Small intestine (tissue), 7 donors: ENCODE results near the gene TATDN3. TPM values are rescaled to one million over a fixed set of nuclear protein-coding genes. Genes with fewer than 3 reads are reported as not detected.

ENCODE experiments used
- DNase-seq, 2 donors: peaks; one replicate each; pipeline versions ENCODE4 v3.0.0 to v3.0.0-alpha.2; 2013
- FAIRE-seq: peaks from 2 replicates; lab custom pipeline; 2012; peaks lifted over from hg19 to GRCh38; lab: Jason Lieb, UNC
- H3K27ac ChIP-seq, 3 donors: one replicate each; pipeline ENCODE4 v1.5.1; 2013; ENCODE audit warnings: low read length in 2 of 3, mild to moderate bottlenecking in 2 of 3, control low read depth in 1 of 3, inconsistent platforms in 1 of 3, low read depth in 1 of 3, moderate library complexity in 1 of 3
- H3K27me3 ChIP-seq, 3 donors: one replicate each; pipeline ENCODE4 v1.6.1; 2013; ENCODE audit warnings: low read length in 3 of 3, inconsistent platforms in 1 of 3; ENCODE audit not compliant: control insufficient read depth in 3 of 3, insufficient read depth in 3 of 3
- H3K36me3 ChIP-seq, 3 donors: one replicate each; pipeline ENCODE4 v1.6.1; 2013; ENCODE audit warnings: low read length in 3 of 3, inconsistent platforms in 1 of 3, low read depth in 1 of 3, mild to moderate bottlenecking in 1 of 3, moderate library complexity in 1 of 3; ENCODE audit not compliant: control insufficient read depth in 3 of 3, insufficient read depth in 2 of 3
- H3K4me1 ChIP-seq, 3 donors: one replicate each; pipeline ENCODE4 v1.6.1; 2013; ENCODE audit warnings: low read length in 2 of 3, inconsistent platforms in 1 of 3, low read depth in 1 of 3, mild to moderate bottlenecking in 1 of 3, moderate library complexity in 1 of 3; ENCODE audit not compliant: control insufficient read depth in 3 of 3, insufficient read depth in 2 of 3
- H3K4me3 ChIP-seq, 3 donors: one replicate each; pipeline ENCODE4 v1.5.1; 2013; ENCODE audit warnings: low read length in 3 of 3, control low read depth in 1 of 3, inconsistent platforms in 1 of 3, low read depth in 1 of 3, mild to moderate bottlenecking in 1 of 3, moderate library complexity in 1 of 3
- H3K9me3 ChIP-seq, 2 donors: one replicate each; pipeline ENCODE4 v1.6.1; 2013; ENCODE audit warnings: low read depth in 1 of 2, low read length in 1 of 2; ENCODE audit not compliant: control insufficient read depth in 2 of 2, insufficient read depth in 1 of 2
- WGBS, 3 donors: extraction: QIAGEN DNeasy Blood & Tissue Kit; methylation state at CpG; one replicate each; pipeline ENCODE4 v1.1.7; 2013; 5-methylcytosine and 5-hydroxymethylcytosine counted together
- polyA plus RNA-seq, 4 donors: library from polyadenylated mRNA; stranded (reverse) in 3 of 4; unstranded in 1 of 4; fragments of 200-250 nt in 3 of 4; fragments of 120-200 nt in 1 of 4; gene quantifications; one replicate each; pipeline versions ENCODE4 v1.2.1 to v1.2.3, GENCODE V29; 2013
- donor health status: healthy with polysubstance abuse.
- donor health status: control.
- donor health status: control.
- donor health status: Bipolar disorder and iron deficiency.
- donor health status: healthy.

Gene TATDN3
- polyA plus RNA-seq, 4 donors, result 5.6 to 9.9 (median 7.7) TPM

GRCh38 chr1:212805767-212806166 is 14.1 kb downstream of the TATDN3 start:
- Histone ChIP-seq H3K4me3 (no peak overlapping the region), H3K27ac (no peak overlapping the region), H3K36me3 (peaks cover 0 to 6% (median 0%) of the 10 kb centered on the region in 3 donors), H3K4me1 (no peaks in the 10 kb centered on the region), H3K27me3 (no peaks in the 10 kb centered on the region), H3K9me3 (no peaks in the 10 kb centered on the region)
- FAIRE-seq (no peak), DNase-seq (no peak)
- 84 to 93% (median 88%) methylated on average over 3 of the region's 3 CpGs for WGBS, 3 donors

- peak; percentile 62 to 66 for DNase-seq
- 47 to 59% (median 51%) methylated on average over 5 of the region's 5 CpGs for WGBS, 3 donors
- no peak for FAIRE-seq
- Histone ChIP-seq H3K4me1 (peaks cover 0 to 35% (median 0%) of the 10 kb centered on the region in 3 donors), H3K27me3 (no peaks in the 10 kb centered on the region), H3K4me3 (no peak overlapping the region), H3K36me3 (peaks cover 0 to 3% (median 0%) of the 10 kb centered on the region in 3 donors), H3K9me3 (no peaks in the 10 kb centered on the region), H3K27ac (peak overlapping the region in 1 of 3 donors; percentile 4)
Observed at GRCh38 chr1:212814537-212815334, 23.0 kb downstream of the TATDN3 start.

GRCh38 chr1:212816567-212817278 is 25.0 kb downstream of the TATDN3 start:
- FAIRE-seq (no peak), DNase-seq (peak; percentile 80)
- Histone ChIP-seq H3K36me3 (no peaks in the 10 kb centered on the region), H3K4me1 (peaks cover 0 to 37% (median 0%) of the 10 kb centered on the region in 3 donors), H3K27ac (peak overlapping the region in 2 of 3 donors; percentile 4 to 36), H3K9me3 (no peaks in the 10 kb centered on the region), H3K4me3 (no peak overlapping the region), H3K27me3 (no peaks in the 10 kb centered on the region)
- WGBS, 3 donors, result 45 to 69% (median 65%) methylated on average over 3 of the region's 3 CpGs

- 29 to 51% (median 49%) methylated on average over 5 of the region's 5 CpGs for WGBS, 3 donors
- peak in 1 of 2 donors; percentile 30 for DNase-seq
- peak overlapping the region in 1 of 3 donors; percentile 48 for H3K27ac ChIP-seq
Observed at GRCh38 chr1:212819726-212820125, 28.0 kb downstream of the TATDN3 start.

GRCh38 chr1:212820969-212821368 is 29.3 kb downstream of the TATDN3 start:
- H3K27me3 ChIP-seq, result no peaks in the 10 kb centered on the region
- DNase-seq, result no peak
- peaks cover 0 to 28% (median 0%) of the 10 kb centered on the region in 3 donors for H3K4me1 ChIP-seq
- no peak overlapping the region for H3K27ac ChIP-seq
- FAIRE-seq, result no peak
- H3K9me3 ChIP-seq, result peaks cover 3 to 23% of the 10 kb centered on the region in 2 donors
- WGBS, 3 donors, result 80 to 84% (median 84%) methylated on average over 2 of the region's 2 CpGs
- H3K36me3 ChIP-seq, result no peaks in the 10 kb centered on the region
- H3K4me3 ChIP-seq, result no peak overlapping the region

More at GRCh38 chr1:212819726-212820125, 28.0 kb downstream of the TATDN3 start:
- Histone ChIP-seq H3K27me3 (no peaks in the 10 kb centered on the region), H3K36me3 (no peaks in the 10 kb centered on the region), H3K9me3 (peaks cover 0 to 10% of the 10 kb centered on the region in 2 donors), H3K4me1 (peaks cover 0 to 37% (median 0%) of the 10 kb centered on the region in 3 donors), H3K4me3 (no peak overlapping the region)
- FAIRE-seq, result no peak

GRCh38 chr1:212822956-212823355 is 31.3 kb downstream of the TATDN3 start:
- H3K27me3 ChIP-seq, result no peaks in the 10 kb centered on the region
- 93 to 100% (median 95%) methylated on average over 3 of the region's 3 CpGs for WGBS, 3 donors
- H3K27ac ChIP-seq, result no peak overlapping the region
- H3K4me1 ChIP-seq, result peaks cover 0 to 23% (median 0%) of the 10 kb centered on the region in 3 donors
- H3K9me3 ChIP-seq, result peaks cover 4 to 30% of the 10 kb centered on the region in 2 donors
- H3K4me3 ChIP-seq, result no peak overlapping the region
- no peak for DNase-seq
- no peaks in the 10 kb centered on the region for H3K36me3 ChIP-seq
- no peak for FAIRE-seq

GRCh38 chr1:212824201-212824600 is 32.5 kb downstream of the TATDN3 start:
- Histone ChIP-seq H3K4me1 (peaks cover 0 to 24% (median 0%) of the 10 kb centered on the region in 3 donors), H3K36me3 (no peaks in the 10 kb centered on the region), H3K27ac (no peak overlapping the region), H3K27me3 (no peaks in the 10 kb centered on the region), H3K9me3 (peaks cover 4 to 30% of the 10 kb centered on the region in 2 donors), H3K4me3 (no peak overlapping the region)
- FAIRE-seq (no peak), DNase-seq (no peak)
- 95 to 98% (median 97%) methylated on average over 16 of the region's 16 CpGs for WGBS, 3 donors

GRCh38 chr1:212825798-212826452 is 34.2 kb downstream of the TATDN3 start:
- Histone ChIP-seq H3K9me3 (peaks cover 4 to 30% of the 10 kb centered on the region in 2 donors), H3K27me3 (no peaks in the 10 kb centered on the region), H3K36me3 (no peaks in the 10 kb centered on the region), H3K27ac (no peak overlapping the region), H3K4me3 (no peak overlapping the region), H3K4me1 (peaks cover 0 to 17% (median 0%) of the 10 kb centered on the region in 3 donors)
- DNase-seq, result no peak
- no peak for FAIRE-seq
- 94 to 97% (median 94%) methylated on average over 6 of the region's 6 CpGs for WGBS, 3 donors
